PFSK-1 (cell line): ENCODE measurements around the gene REPS2.

Experiments used
- FOXP2 ChIP-seq: optimal IDR thresholded peaks from 2 replicates; pipeline ENCODE3; 2011; ENCODE audit warnings: borderline replicate concordance, control low read depth, inconsistent platforms; ENCODE audit not compliant: insufficient read depth; ENCODE audit errors: extremely low read length, extremely low read depth
- POLR2AphosphoS5 ChIP-seq: IDR thresholded peaks from 2 replicates; pipeline ENCODE4 v1.6.1; 2012; ENCODE audit warnings: low read depth, mild to moderate bottlenecking, control low read depth, low read length, moderate library complexity
- SIN3A ChIP-seq: IDR thresholded peaks from 2 replicates; pipeline ENCODE4 v1.6.1; 2012; ENCODE audit warnings: mild to moderate bottlenecking, low read length, moderate library complexity, borderline replicate concordance; ENCODE audit not compliant: insufficient read depth
- TAF1 ChIP-seq: IDR thresholded peaks from 2 replicates; pipeline ENCODE4 v1.6.1; 2012; ENCODE audit warnings: low read length, control low read depth, borderline replicate concordance; ENCODE audit not compliant: insufficient read depth
- TF ChIP-seq, protein P1 (sequence below), 2 experiments: IDR thresholded peaks; 2 replicates each; pipeline versions ENCODE4 v1.6.1 to v1.8.0; 2011 to 2012; ENCODE audit warnings: low read depth in 2 of 2, low read length in 2 of 2, control low read depth in 1 of 2, inconsistent platforms in 1 of 2, mild to moderate bottlenecking in 1 of 2, moderate library complexity in 1 of 2; ENCODE audit not compliant: insufficient read depth in 1 of 2

DNA sequence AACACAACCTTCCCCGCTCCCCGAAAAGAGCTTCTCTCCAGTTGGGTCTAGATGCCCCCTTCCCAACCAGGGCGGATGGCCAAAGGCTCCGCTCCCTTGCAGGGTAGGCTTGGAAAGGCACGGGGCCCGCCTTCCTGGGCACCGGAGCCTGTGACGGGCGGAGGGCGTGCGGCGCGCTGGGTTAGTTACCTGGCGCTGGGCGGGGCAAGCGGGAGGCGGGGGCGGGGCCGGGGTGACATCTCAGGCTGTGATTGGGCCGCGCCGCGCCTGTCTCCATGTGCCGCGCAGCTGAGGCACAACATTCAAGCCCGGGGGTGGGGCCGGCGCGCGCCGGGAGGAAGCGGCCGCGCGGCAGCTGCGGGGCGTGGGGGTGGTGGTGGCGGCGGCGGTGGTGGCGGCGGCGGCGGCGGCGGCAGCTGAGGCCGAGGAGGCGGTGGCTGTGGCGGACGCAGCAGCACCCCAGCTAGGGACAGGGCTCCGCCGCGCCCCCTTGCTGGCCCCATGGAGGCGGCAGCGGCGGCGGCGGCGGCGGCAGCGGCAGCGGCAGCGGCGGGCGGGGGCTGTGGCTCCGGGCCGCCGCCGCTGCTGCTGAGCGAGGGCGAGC, at the start of gene REPS2:
- TF ChIP-seq FOXP2 (no peak), TAF1 (no peak), POLR2AphosphoS5 (no peak), SIN3A (no peak)
- TF ChIP-seq, protein P1, sequence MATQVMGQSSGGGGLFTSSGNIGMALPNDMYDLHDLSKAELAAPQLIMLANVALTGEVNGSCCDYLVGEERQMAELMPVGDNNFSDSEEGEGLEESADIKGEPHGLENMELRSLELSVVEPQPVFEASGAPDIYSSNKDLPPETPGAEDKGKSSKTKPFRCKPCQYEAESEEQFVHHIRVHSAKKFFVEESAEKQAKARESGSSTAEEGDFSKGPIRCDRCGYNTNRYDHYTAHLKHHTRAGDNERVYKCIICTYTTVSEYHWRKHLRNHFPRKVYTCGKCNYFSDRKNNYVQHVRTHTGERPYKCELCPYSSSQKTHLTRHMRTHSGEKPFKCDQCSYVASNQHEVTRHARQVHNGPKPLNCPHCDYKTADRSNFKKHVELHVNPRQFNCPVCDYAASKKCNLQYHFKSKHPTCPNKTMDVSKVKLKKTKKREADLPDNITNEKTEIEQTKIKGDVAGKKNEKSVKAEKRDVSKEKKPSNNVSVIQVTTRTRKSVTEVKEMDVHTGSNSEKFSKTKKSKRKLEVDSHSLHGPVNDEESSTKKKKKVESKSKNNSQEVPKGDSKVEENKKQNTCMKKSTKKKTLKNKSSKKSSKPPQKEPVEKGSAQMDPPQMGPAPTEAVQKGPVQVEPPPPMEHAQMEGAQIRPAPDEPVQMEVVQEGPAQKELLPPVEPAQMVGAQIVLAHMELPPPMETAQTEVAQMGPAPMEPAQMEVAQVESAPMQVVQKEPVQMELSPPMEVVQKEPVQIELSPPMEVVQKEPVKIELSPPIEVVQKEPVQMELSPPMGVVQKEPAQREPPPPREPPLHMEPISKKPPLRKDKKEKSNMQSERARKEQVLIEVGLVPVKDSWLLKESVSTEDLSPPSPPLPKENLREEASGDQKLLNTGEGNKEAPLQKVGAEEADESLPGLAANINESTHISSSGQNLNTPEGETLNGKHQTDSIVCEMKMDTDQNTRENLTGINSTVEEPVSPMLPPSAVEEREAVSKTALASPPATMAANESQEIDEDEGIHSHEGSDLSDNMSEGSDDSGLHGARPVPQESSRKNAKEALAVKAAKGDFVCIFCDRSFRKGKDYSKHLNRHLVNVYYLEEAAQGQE (IDR thresholded peaks at IDR 0.05; ENCODE audit: insufficient read depth in 1 of 2, low read depth in 2 of 2, low read length in 2 of 2), result no peak
